ENCODE measurements around the gene SPPL3. TPM values are rescaled to one million over a fixed set of nuclear protein-coding genes. Genes with fewer than 3 reads are reported as not detected.

Gene SPPL3
- total RNA-seq, 1 donor from 2014 or later: 26.8 TPM

DNA sequence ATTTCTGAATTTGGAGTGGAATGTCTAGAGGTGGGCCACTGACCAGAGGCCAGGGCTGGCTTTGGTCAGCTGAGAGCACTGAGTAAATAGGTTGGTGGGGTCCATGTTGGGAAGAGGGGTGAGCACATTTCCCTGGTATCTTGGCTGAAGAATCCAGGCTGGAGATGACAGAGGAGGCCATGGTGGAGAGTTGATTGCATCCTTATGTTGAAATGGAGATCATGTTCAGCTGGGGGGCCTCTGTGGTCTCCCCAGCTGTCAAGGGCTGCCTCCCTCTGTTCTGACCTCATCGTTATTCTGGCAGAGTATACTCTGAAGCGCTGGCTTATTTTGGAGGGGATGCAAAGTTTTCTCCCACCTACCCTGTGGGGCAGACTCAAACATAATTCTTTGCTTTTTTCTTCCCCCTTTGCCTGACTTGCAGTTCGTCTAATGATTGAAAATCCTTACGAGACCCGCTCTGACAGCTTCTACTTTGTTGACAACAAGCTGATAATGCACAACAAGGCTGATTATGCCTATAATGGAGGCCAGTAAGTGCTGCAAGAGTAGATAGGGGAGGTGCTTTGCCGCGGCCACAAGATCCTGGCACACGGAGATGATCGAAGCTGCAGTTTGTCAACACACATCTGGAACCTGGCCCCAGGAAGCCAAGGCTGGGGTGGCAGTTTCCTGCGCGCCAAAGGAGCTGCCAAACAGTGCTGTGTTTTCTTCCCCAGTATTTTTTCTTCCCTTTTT, 184.5 kb downstream of the SPPL3 start:
- H3K9me3 ChIP-seq (replicated peaks): no peaks in the 10 kb centered on the region
- peaks cover 25% of the 10 kb centered on the region for H3K4me1 ChIP-seq
- no peak overlapping the region for H3K4me3 ChIP-seq
- H3K27me3 ChIP-seq (ENCODE audit: low read depth): no peaks in the 10 kb centered on the region
- peaks cover 98% of the 10 kb centered on the region for H3K36me3 ChIP-seq
- intact Hi-C loops (cut with micrococcal nuclease): no loop called here
- DNase-seq: no peak
- H3K27ac ChIP-seq (replicated peaks): peak overlapping the region; percentile 55
- TF ChIP-seq CTCF (IDR thresholded peaks at IDR 0.05; ENCODE audit: borderline replicate concordance): no peak

- Histone ChIP-seq H3K4me3 (no peak overlapping the region), H3K9me3 (replicated peaks) (no peaks in the 10 kb centered on the region), H3K27me3 (ENCODE audit: low read depth) (no peaks in the 10 kb centered on the region), H3K36me3 (peaks cover 100% of the 10 kb centered on the region), H3K27ac (replicated peaks) (no peak overlapping the region), H3K4me1 (peaks cover 25% of the 10 kb centered on the region)
- TF ChIP-seq CTCF (IDR thresholded peaks at IDR 0.05; ENCODE audit: borderline replicate concordance): no peak
- intact Hi-C loops (cut with micrococcal nuclease): no loop called here
- DNase-seq: no peak
These were observed 185.1 kb downstream of the SPPL3 start for GRCh38 chr12:120719072-120719471.

DNA sequence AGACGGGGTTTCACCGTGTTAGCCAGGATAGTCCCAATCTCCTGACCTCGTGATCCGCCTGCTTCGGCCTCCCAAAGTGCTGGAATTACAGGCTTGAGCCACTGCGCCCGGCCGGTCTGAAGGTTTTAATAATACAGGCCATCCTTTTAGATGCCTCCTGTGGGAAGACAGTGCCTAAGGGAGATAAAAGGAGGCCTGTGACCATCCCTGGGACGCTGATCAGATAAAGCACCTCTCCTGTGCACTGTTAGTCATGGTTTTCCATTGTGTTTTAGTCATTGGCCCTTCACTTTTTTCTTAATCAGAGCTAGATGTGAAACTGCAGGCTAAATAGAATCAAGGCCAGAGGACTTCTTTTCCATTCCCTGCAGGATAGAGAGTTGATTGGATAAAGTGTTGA, 186.1 kb downstream of the SPPL3 start:
- H3K27me3 ChIP-seq (ENCODE audit: low read depth): no peaks in the 10 kb centered on the region
- intact Hi-C loops (cut with micrococcal nuclease): no loop called here
- no peak for TF ChIP-seq CTCF (IDR thresholded peaks at IDR 0.05; ENCODE audit: borderline replicate concordance)
- H3K9me3 ChIP-seq (replicated peaks): no peaks in the 10 kb centered on the region
- H3K4me1 ChIP-seq: peaks cover 34% of the 10 kb centered on the region
- no peak overlapping the region for H3K27ac ChIP-seq (replicated peaks)
- H3K4me3 ChIP-seq: no peak overlapping the region
- DNase-seq: no peak
- H3K36me3 ChIP-seq: peaks cover 95% of the 10 kb centered on the region

- no peak for DNase-seq
- intact Hi-C loops (cut with micrococcal nuclease): loop anchor here (5.0 kb wide), 1 partner anchor 67 kb away; no protein-coding TSS in a partner anchor
- no peaks in the 10 kb centered on the region for H3K9me3 ChIP-seq (replicated peaks)
- peak; percentile 88 for TF ChIP-seq CTCF (IDR thresholded peaks at IDR 0.05; ENCODE audit: borderline replicate concordance)
- peaks cover 44% of the 10 kb centered on the region for H3K4me1 ChIP-seq
- peak overlapping the region; percentile 28 for H3K27ac ChIP-seq (replicated peaks)
- H3K27me3 ChIP-seq (ENCODE audit: low read depth): no peaks in the 10 kb centered on the region
- no peak overlapping the region for H3K4me3 ChIP-seq
- H3K36me3 ChIP-seq: peaks cover 54% of the 10 kb centered on the region
These were observed 190.2 kb downstream of the SPPL3 start for GRCh38 chr12:120713861-120714482.

DNA sequence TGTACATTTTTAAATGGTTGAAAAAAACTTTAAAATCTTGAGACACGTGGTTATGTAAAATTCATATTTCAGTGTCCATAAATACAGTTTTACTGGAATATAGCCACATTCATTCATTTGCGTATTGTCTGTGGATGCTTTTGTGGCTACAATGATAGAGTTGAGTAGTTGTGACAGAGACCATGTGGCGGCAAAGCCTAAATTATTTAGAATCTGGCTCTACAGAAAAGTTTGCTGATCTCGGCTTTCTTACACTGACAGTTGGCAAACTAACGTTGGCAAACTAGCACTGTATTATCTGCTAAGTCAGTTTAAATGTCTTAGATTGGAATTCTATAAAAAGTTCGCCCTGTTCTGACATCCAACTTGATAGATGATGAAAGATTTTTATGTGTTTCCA, 191.5 kb downstream of the SPPL3 start:
- H3K27ac ChIP-seq (replicated peaks): peak overlapping the region; percentile 5
- no peak for DNase-seq
- H3K4me1 ChIP-seq: peaks cover 44% of the 10 kb centered on the region
- H3K4me3 ChIP-seq: no peak overlapping the region
- no peak for TF ChIP-seq CTCF (IDR thresholded peaks at IDR 0.05; ENCODE audit: borderline replicate concordance)
- intact Hi-C loops (cut with micrococcal nuclease): loop anchor here (5.0 kb wide), 1 partner anchor 65 kb away; no protein-coding TSS in a partner anchor
- H3K9me3 ChIP-seq (replicated peaks): no peaks in the 10 kb centered on the region
- peaks cover 41% of the 10 kb centered on the region for H3K36me3 ChIP-seq
- no peaks in the 10 kb centered on the region for H3K27me3 ChIP-seq (ENCODE audit: low read depth)

Other genes with a start within 250 kb of the SPPL3 start
- gene MLEC, start 217.2 kb downstream of the SPPL3 start, total RNA-seq: 120 TPM
- gene UNC119B, start 193.9 kb downstream of the SPPL3 start, total RNA-seq: 11.5 TPM
- 93.8 TPM for gene ACADS, start 178.5 kb downstream of the SPPL3 start, total RNA-seq
- gene HNF1A, start 74.2 kb upstream of the SPPL3 start, total RNA-seq: not detected
- 7.6 TPM for gene C12orf43, start 112.1 kb upstream of the SPPL3 start, total RNA-seq
- 0.25 TPM for gene OASL, start 134.9 kb upstream of the SPPL3 start, total RNA-seq
- gene P2RX7, start 228.5 kb upstream of the SPPL3 start, total RNA-seq: 1.6 TPM

Measured in left ventricle myocardium inferior (tissue), 1 donor.